GM10266 (cell line): Measurements from ENCODE around the gene EIF4A3.

Source experiments
- DNase-seq: peaks from one replicate; pipeline ENCODE4 v3.0.0; 2012; ENCODE audit errors: extremely low spot score
- CTCF ChIP-seq: IDR thresholded peaks from 2 replicates; pipeline ENCODE4 v1.5.1; 2012; ENCODE audit warnings: mild to moderate bottlenecking, low read depth; ENCODE audit not compliant: control insufficient read depth, insufficient read depth; ENCODE audit errors: missing control alignments

Gene EIF4A3

GRCh38 chr17:80190716-80191115 lies 43.8 kb upstream of the EIF4A3 start:
- no peak for TF ChIP-seq CTCF
- no peak for DNase-seq

GRCh38 chr17:80189611-80190010 lies 42.7 kb upstream of the EIF4A3 start:
- TF ChIP-seq CTCF, result no peak
- no peak for DNase-seq

GRCh38 chr17:80187515-80187941 lies 40.6 kb upstream of the EIF4A3 start:
- no peak for DNase-seq
- TF ChIP-seq CTCF, result no peak

- DNase-seq, result no peak
- TF ChIP-seq CTCF, result no peak
Measured at GRCh38 chr17:80187090-80187489, 40.2 kb upstream of the EIF4A3 start.

GRCh38 chr17:80185968-80186367 lies 39.0 kb upstream of the EIF4A3 start:
- DNase-seq, result no peak
- TF ChIP-seq CTCF, result no peak

- no peak for DNase-seq
- TF ChIP-seq CTCF, result no peak
Measured at GRCh38 chr17:80184423-80184714, 37.4 kb upstream of the EIF4A3 start.

GRCh38 chr17:80183581-80184422 lies 36.9 kb upstream of the EIF4A3 start:
- DNase-seq, result no peak
- TF ChIP-seq CTCF, result no peak
